Measurements from ENCODE around the gene DHRSX. TPM values are rescaled to one million over a fixed set of nuclear protein-coding genes. Genes with fewer than 3 reads are reported as not detected.
"Not testable (repeated sequence)": the region's sequence is repeated elsewhere in the genome, so short reads cannot be mapped to it uniquely, and the experiment has no call there.

DHRSX gene
- total RNA-seq, 2 donors from 2014 or later = 21.0 to 34.0 TPM

DNA sequence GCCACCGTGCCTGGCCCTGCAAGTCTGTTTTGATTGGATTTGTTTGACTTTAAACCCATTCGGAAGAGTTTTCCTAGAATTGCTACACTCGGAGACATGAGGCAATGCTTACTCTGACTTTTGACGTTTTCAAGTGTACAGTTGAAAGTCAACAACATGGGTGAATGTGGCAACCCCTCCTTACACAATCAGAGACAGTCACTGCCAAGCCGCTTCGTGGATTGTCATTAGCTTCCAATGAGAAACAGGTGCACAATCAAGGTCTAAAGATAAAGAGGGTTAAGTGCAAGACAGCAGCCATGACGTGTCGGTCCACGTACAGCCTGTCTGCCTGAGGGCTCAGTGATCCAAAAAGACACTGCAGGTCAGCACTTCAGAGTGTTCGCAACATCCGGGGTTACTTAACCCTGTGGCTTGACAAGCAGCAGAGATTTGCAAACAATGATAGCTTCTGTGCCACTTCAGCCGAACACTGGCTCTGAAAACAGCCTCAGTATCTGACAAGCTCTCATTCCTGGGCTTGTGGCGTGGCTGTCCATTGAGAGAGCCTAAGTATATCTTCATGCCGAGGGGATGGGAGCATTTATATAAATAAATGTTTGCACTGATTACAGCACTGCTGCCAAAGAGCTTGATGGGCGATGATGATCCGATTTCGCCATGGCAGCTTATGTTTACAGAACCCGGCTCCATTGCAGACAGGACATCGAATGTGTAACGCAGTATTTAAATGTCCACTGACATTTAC, 180.0 kb downstream of the DHRSX start:
- peak; percentile 67 for DNase-seq
- intact Hi-C loops (cut with DNase I) = loop anchor here in 1 of 2 donors (10.0 kb wide), 2 partner anchors 174 to 866 kb away; partner anchors contain the start of gene ASMTL

DNA sequence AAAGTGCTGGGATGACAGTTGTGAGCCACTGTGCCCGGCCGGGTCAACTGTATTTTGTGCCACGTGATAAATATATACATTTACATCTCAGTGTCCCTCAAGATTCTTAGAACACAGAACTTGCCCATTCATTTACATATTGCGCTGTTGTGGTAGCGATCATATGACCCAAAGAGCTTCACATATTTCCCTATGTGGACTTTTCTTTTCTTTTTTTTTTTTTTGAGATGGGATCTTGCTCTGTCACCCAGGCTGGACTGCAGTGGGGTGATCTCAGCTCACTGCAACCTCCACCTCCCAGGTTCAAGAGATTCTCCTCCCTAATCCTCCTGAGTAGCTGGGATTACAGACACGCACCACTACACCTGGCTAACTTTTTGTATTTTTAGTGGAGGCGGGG, 180.7 kb downstream of the DHRSX start:
- no peak for DNase-seq
- no peak for ATAC-seq
- intact Hi-C loops (cut with DNase I) = loop anchor here in 1 of 2 donors (10.0 kb wide), 2 partner anchors 175 to 865 kb away; partner anchors contain the start of gene ASMTL

More for the DNA sequence above, 180.0 kb downstream of the DHRSX start:
- peak; percentile 59 to 80 for ATAC-seq

DNA sequence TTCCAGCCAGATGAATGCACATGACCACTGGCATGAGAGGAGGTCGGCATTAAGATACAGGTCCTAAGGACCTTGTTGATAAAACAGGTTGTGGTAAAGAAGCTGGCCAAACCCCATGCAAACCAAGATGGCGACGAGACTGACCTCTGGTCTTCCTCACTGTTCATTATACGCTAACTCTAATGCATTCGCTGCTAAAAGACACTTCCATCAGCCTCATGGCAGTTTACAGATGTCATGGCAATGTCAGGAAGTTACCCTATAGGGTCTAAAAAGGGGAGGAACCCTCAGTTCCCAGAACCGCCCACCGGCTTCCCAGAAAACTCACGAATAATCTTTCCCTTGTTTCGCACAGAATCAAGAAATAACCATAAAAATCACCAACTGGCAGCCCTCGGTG, 182.4 kb downstream of the DHRSX start:
- no peak for ATAC-seq
- intact Hi-C loops (cut with DNase I) = no loop called here
- DNase-seq = no peak

DNA sequence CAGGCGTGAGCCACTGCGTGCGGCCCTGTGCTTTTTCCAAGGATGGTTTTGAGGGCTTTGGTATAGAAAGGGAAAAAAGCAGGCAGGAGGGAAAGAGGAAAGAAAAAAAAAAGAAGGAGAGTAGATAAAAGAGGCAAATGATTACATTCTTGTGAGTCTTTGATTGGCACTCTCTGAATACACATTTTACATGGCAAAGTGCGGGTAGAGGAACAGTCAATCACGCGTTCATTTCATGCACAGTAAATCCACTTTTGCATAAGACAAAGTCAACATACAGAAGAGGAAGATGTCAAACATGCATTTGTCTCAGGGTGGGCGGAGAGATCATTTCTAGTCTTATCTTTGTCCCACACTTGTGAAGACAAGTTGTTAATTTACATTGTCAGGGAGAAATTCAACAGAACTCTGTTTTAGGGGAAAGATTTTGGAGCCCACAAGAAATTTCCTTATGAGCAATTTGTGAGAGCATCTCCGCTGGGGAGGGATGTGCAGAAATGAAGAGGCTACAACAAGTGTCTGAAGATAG, 183.2 kb downstream of the DHRSX start:
- no peak for DNase-seq
- no peak for ATAC-seq
- intact Hi-C loops (cut with DNase I) = no loop called here

DNA sequence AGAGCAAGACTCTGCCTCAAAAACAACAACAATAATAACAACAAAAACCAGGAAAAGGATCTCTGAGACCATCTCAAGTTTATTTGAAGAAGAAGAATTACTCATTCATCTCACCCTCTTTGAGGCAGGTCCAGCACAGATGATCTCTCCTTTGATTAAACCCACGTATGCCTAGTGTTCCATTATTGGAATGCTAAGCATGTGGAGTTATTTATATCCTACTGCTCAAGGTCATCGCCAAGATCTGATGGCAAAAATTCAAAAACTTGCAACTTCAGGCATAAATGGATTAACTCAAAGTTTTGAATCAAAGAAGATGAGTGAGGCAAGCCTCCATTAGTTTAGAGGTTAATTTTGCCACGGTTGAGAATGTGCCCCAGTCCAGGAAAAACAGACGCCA, 184.2 kb downstream of the DHRSX start:
- ATAC-seq = no peak
- intact Hi-C loops (cut with DNase I) = no loop called here
- DNase-seq = no peak

DNA sequence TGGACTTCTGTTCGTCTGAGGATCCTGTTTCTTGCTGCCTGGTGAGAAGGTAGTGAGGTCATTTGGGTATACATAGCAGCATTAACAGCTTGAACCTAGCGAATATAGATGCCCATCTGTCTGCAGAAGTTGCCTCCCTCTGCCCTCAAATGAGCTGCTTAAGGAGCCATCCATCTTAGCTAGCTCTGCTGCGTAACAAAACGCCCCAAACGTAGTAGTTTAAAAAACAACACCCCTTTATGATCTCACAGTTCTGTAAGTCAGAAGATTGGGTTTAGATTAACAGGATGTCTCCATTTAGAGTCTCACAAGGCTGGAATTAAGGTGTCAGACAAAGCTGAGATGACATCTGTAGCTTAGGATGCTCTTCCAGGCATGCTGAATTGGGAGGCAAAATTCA, 185.3 kb downstream of the DHRSX start:
- ATAC-seq (no peak), DNase-seq (no peak)
- intact Hi-C loops (cut with DNase I) = no loop called here

DNA sequence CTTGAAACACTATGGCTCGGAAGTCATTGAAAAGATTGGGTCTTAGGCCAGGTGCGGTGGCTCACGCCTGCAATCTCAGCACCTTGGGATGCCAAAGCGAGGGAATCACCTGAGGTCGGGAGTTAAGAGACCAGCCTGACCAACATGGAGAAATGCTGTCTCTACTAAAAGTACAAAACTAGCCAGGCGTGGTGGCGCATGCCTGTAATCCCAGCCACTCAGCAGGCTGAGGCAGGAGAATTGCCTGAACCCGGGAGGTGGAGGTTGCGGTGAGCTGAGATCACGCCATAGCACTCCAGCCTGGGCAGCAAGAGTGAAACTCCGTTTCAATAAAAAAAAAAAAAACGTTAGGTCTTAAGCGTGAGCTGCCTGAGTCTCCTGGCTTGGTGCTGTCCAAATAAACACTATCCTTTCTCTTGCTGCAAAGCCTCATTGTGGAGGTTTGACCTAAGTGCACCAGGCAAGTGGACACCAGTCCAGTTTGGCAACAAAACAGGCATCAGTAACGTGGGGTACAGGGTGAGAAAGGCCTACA, 185.9 kb downstream of the DHRSX start:
- no peak for ATAC-seq
- DNase-seq = no peak
- intact Hi-C loops (cut with DNase I) = no loop called here

DNA sequence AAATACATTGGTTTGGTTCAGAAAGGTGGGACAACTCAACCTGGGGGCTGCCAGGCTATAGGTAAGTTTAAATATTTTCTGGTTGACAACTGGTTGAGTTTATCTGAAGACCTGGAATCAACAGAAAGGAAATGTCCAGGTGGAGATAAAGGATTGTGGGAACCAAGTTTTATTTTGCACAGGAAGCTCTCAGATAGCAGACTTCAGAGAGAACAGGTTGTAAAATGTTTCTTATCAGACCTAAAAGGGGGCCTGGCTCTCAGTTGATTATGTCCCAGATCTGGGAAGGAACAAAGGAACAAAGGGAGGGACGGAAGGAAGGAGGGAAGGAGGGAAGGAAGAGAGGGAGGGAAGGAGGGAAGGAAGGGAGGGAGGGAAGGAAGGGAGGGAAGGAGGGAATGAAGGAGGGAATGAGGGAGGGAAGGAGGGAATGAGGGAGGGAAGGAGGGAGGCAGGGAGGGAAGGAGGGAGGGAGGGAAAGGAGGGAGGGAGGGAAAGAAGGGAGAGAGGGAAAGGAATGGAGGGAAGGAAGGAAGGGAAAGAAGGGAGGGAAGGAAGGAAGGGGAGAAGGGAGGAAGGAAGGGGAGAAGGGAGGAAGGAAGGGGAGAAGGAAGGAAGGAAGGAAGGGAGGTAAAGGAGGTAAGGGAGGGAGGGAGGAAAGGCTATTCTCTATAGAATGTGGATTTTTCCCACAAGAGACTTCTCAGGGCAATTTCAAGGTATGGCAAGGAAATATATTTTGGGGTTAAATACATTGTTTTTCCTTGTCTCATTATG, 186.7 kb downstream of the DHRSX start:
- intact Hi-C loops (cut with DNase I) = no loop called here
- DNase-seq (no peak), ATAC-seq (no peak)

DNA sequence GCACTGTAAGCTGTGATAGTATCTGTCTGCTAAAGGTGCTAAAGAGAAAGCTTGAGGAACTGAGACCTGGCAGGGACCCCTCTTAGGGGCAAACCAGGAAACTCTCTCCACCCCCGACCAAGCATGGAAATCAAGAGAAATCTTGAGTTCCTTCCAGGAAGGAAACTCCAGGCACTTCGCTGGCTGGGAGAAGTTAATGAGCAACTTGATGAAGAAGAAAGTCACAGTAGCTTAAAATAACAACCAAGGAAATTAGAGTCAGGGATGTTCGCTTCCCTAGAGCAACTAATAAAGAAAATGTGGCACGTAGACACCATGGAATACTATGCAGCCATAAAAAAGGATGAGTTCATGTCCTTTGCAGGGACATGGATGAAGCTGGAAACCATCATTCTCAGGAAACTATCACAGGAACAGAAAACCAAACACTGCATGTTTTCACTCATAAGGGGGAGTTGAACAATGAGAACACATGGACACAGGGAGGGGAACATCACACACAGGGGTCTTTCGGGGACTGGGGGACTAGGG, 188.7 kb downstream of the DHRSX start:
- DNase-seq; intact Hi-C loops (cut with DNase I); ATAC-seq: not testable (repeated sequence)

DNA sequence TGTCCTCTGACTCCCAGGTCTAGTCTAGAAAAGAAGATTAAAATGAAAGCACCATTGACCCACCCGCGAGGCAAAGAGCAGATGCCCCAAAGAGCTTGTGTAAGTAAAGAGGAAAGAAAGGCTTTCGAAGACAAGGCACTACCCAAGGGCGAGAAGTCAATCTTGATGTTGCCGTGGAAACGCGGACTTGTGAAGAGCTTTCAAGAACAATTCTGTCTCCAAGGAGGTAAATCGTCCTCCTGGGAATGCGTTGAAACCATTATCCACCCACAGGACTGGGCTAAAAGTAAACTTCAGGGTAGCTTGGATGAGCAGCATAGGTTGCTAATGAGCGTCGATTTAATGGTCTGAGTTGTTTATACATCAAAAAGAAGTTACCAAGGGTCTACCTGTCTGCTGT, 189.3 kb downstream of the DHRSX start:
- intact Hi-C loops (cut with DNase I) = no loop called here
- ATAC-seq (no peak), DNase-seq (no peak)

DNA sequence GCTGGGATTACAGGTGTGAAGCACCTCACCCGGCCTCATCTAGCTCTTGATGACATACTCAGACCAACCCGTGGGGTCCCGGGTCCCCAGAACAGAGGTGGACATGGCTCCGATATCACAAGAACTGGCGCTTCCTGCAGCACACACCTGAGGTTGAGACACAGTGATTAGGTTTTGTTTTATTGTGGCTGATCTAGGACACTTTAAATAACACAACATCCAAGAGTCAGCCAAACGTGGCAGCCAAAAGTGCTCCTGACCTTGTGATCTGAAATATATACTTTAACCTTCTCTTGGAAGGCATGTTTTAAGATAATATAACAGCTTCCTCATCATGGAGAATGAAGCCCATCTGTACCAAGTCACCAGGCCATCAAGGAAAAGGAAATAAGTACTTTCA, 198.9 kb downstream of the DHRSX start:
- DNase-seq = no peak
- no peak for ATAC-seq
- intact Hi-C loops (cut with DNase I) = no loop called here

DNA sequence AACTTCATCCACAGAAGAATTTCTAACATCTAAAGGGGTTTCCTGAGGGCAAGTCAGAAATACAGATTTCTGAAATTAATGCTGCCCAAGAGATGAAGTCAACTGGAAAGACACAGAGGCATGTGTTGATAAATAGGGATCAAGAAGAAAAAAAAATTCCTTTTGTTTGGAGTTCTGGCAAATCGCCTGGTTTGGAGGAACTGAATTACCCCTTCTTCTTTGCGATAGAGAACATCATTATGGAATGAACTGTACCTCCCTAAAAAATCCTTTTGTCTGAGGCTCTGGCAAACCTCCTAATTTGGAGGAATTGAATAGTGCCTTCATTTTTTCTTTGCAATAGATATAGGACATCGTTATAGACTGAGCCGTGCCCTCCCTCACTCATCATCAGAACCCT, 200.9 kb downstream of the DHRSX start:
- DNase-seq = no peak
- intact Hi-C loops (cut with DNase I) = no loop called here

DNA sequence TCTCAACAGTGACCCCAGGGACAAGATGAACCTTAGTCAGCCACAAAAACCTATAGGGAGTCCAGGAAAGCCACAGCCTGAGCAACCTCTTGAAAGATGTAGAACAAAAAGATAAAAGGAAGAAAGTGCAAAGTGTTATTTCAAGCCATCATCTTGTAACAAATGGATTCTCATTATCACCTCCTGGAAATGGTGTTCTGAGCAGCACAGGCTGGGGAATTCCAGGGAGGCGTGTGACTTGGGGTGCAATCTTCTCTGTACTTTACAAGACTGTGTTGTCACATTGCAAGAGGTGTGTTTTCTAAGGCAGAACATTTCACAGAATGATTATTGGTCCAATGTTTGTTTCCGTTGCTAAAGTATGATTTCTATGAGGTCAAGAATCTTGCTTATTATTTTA, 214.0 kb downstream of the DHRSX start:
- intact Hi-C loops (cut with DNase I) = loop anchor here in 1 of 2 donors (10.0 kb wide), 1 partner anchor 308 kb away; no protein-coding TSS in a partner anchor
- DNase-seq = no peak
- no peak for ATAC-seq

More for the DNA sequence above, 200.9 kb downstream of the DHRSX start:
- no peak for ATAC-seq

DNA sequence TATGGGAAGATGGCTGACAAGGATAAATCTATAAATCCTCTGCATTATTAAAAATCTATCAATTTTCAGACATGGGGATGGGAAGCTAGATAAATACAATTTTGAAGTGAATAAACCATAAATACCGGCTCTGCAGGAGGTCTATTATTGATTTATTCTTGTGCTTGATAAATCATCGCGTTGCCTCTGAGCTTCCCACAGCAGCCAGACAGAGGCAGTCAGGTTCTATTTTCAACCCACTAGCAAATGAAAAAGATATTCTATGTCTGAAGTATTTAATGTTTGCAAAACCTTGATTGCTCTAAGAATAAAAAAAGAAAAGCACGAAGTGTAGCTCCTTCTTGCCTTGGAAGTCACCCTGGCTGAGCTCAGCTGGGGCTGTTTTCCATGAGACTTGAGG, 216.2 kb downstream of the DHRSX start:
- DNase-seq (no peak), ATAC-seq (no peak)
- intact Hi-C loops (cut with DNase I) = loop anchor here in 1 of 2 donors (10.0 kb wide), 1 partner anchor 310 kb away; no protein-coding TSS in a partner anchor

DNA sequence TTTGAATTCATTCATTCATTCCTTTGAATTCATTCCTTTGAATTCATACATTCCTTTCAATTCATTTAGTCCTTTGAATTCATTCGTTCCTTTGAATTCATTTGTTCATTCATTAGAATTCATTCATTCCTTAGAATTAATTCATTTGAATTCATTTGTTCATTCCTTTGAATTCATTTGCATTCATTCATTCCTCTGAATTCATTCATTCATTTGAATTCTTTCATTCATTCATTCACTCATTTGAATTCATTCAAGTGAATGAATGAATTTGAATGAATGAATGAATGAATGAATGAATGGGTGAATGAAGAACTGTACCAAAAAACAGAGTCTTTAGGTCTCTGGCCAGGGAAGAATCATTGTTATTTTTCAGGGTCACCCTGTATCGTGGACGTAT, 216.6 kb downstream of the DHRSX start:
- intact Hi-C loops (cut with DNase I) = loop anchor here in 1 of 2 donors (10.0 kb wide), 1 partner anchor 311 kb away; no protein-coding TSS in a partner anchor
- DNase-seq = no peak

DNA sequence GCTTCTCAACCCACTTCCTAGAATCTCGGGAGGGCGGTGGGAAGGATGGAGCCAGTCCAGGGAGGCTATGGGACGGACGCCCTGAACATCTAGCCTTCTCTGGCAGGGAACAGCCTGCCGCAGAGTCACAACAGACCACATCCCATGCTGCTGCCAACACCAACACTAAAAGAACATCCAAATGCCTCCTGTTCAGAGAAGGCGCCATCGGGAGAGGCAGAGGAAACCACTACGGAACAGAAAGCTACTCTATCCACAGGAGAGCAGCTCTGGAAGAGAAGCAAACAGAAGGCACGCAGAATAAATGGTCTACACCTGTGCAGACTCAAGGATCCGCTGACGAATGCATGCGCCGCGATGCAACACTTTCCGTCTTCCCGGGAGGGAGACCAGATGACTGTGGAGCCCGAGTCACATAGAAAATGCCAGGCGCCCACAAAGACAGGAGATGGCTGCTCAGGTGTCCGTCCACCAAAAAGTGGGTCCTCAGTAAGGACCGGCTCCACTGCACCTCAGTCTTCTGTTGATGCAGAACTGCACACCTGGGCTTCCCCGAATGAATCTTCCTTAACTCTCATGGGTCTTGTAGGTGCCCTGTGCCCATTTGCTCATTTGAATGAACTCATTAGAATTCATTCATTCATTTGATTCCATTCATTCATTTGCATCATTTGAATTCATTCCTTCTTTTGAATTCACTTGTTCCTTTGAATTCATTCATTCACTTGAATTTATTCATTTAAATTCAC, 217.5 kb downstream of the DHRSX start:
- intact Hi-C loops (cut with DNase I) = loop anchor here in 1 of 2 donors (10.0 kb wide), 1 partner anchor 312 kb away; no protein-coding TSS in a partner anchor
- DNase-seq (no peak), ATAC-seq (peak in 1 of 2 donors; percentile 65)

More for the DNA sequence above, 216.6 kb downstream of the DHRSX start:
- ATAC-seq = no peak

DNA sequence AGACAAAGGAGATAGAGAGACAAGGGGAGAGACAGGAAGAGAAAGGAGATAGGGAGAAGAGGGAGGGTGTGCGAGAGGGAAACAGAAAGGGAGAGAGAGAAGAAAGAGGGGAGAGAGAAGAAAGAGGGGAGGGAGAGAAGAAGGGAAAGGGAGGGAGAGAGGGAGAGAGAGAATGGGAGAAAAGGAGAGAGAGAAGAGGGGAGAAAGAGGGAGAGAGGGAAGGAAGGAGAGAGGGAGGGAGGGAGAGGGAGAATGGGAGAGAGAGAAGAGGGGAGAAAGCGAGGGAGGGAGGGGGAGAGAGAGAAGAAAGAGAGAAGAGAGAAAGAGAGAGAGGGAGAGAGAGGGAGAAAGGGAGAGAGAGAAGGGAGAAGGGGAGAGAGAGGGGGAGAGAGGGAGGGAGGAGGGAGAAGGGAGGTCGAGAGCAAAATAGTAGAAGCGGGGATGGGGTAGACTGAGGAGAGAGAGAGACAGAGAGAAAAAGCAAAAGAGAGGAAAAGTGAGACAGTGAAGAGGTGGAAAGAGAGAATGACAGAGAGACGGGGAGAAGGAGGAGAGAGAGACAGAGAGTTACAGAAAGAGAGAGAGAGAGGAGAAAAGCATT, 218.2 kb downstream of the DHRSX start:
- intact Hi-C loops (cut with DNase I) = loop anchor here in 1 of 2 donors (10.0 kb wide), 1 partner anchor 312 kb away; no protein-coding TSS in a partner anchor
- ATAC-seq (no peak), DNase-seq (no peak)

DNA sequence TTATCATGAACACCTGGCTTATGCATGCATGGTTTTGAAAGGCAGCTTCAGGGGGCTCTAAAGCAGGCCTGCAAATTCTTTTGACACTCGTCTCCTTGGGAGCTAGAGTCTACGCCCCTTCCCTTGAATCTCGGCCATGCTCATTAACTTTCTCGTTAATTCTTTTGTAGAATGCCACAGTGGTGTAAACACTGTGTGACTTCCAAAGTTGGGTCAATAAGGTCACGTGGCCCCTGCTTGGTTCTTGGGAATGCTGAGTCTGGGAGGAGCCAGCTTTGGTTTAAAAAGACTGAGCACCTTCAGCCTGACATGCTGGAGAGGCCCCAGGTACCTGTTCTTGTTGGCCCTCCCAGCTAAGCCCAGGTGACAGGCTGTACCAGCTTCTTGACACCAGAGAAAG, 228.4 kb downstream of the DHRSX start:
- intact Hi-C loops (cut with DNase I) = no loop called here
- no peak for DNase-seq
- ATAC-seq = no peak

Measured in left cardiac atrium (tissue), 4 donors.